GM19452 (cell line): ENCODE data around the gene KRT33A.
"Not testable (repeated sequence)": the region's sequence is repeated elsewhere in the genome, so short reads cannot be mapped to it uniquely, and the experiment has no call there.

Experiments
- ATAC-seq: cut with Tn5 transposase; IDR thresholded peaks from one replicate; pipeline ENCODE4 v1.9.1; 2021; ENCODE audit not compliant: unreplicated experiment

KRT33A gene

GRCh38 chr17:41366070-41366469, 15.4 kb upstream of the KRT33A start:
- no peak for ATAC-seq

DNA sequence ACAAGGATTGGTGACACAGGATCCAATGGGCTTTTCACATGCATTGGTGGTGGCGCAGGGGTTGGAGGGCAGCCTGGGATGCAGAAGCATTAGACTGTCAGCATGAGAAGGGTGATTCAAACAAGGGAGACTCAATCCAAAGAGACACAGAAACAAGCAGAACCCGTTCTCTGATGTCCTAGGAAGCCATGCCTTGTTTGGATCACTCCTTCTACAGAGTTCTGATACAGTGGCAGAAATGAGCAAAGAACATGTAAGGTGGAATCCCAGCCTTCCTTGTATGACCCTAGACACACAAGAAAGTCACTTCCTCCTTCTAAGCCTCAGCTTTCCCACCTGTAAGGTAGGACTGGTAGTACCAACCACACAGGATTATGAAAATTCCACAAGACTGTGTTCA, 13.3 kb upstream of the KRT33A start:
- no peak for ATAC-seq

DNA sequence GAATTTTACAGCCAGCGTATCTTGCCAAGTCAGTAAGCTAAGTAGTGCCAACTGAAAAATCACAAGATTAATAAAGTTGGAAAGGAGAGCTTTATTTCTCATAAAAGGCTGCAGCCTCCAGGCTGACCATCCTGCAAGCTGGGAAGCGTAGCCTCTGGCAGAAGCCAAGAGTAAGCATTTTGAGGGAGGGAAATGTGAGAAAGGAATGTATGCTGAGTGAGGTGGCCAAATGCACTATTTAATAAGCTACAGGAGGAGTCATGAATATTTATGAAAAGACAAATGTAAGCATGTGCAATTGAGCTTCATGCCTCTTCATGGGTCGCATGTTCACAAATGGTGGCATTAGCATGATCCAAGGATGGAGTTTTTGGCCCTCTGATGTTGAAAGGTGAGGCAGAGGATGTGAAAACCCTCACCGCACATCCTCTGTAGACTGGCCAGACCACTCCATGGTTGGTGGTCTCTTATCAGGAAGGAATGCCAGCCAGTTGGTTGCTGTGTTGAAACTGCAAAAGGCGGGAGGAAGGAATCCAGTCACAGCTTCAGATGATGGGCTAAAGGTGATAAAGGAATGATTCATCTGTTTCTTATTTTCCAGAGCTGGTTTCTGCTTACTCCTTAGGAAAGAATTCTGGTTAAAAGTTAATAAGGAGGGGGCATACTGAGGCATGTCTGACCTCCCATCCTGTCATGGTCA, 9.8 kb upstream of the KRT33A start:
- ATAC-seq: no peak

- ATAC-seq: no peak
These were observed 3.9 kb upstream of the KRT33A start for GRCh38 chr17:41354536-41354935.

DNA sequence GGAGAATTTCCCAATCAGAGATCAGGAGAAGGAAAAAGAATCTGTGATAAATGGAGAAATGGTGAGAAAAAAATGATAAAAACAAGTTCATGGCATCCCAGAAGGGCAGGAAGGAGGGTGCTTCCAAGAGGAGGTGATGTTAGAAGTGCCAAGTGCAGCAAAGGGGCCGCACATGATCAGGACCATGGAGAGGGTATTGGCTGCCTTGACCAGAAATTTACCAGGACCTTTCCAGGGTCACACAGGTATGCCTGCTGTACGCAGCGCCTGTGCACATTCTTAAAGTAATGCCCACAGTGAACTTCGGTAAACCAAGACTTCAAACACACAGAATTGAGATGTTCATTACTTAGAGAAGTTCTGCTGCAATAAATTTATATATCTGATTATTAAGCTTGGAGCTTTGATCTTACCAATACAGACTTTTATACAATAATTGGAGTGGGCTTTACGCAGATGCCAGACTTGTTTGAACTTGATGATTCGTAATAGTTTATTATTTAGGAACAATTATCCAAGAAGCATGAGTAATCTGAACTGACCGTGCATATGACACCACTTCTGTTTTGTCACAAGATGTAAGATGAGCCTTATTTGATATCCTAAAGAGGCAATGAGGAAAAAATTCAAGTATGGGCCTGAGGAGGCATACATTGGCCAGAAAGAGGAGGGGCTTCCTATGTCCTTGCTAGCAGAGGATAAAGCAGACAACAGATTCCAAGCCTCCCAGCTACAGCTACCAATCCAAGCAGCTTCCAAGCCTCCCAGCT, 2.2 kb upstream of the KRT33A start:
- ATAC-seq: no peak

DNA sequence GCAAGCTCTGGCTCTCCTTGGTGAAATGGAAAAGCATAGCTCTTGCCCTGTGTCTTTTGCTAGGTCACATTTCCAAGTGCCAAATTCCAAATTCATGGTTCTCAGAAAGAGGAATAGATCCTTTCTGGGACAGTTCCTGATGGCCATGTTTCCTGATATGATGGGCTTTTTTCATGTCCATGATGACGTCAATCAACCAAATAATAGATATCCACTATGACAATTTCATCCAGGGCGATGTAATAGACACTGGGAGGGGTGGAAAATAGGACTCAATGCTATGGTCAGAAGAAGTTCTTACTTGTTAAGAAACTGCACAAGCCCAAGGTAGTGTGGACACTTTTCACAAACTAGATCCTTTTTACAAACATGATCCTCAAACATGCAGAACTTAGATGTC, 549 bp upstream of the KRT33A start:
- ATAC-seq: no peak

GRCh38 chr17:41347869-41348760, 2.5 kb downstream of the KRT33A start:
- ATAC-seq: no peak

GRCh38 chr17:41346421-41346820, 4.2 kb downstream of the KRT33A start:
- ATAC-seq: not testable (repeated sequence)

GRCh38 chr17:41345992-41346391, 4.6 kb downstream of the KRT33A start:
- ATAC-seq: no peak

- no peak for ATAC-seq
These were observed 7.6 kb downstream of the KRT33A start for GRCh38 chr17:41343029-41343428.

DNA sequence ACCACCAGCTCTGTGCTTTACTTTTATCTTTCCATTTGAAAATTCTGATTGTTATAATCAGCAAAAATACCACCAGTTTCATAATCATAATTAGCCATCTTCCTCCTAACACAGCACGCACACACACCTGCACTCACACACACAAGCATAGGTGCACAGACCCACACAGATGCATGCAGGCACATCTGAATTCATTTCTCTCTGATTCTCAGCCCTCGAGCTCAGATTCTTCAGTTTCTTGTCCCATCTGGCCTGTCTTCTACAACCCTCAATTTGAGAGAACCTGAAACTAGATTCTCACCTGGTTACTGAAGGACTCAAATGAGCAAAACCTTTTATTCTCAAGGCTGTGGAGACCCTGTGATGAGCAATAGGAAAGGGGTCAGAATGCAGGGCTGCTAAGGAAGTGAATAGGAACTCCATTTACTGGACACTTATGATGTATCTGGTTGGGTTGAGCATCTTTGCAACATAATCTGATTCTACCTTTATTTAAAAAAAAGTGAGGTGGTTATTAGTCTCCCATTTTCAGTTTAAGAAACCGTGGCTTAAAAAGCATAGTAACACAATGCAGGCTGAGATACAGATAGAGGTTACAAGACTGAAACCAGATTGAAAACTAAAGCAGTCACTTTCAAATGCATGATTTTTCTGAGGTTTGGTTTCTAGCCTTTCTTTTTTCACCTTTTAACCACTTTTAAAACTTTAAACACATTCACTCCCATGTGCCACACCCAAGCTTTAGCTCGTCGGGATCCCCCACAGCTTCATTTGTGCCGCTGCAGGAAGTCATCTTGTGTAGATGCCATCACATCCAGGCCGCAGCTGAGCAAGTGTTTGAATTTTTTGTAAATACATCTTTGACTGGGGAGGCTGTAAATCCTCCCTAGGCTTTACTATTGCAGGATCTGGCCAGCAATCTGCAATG, 9.4 kb downstream of the KRT33A start:
- peak; percentile 46 for ATAC-seq

- ATAC-seq: no peak
These were observed 10.1 kb downstream of the KRT33A start for GRCh38 chr17:41340494-41340893.

GRCh38 chr17:41339571-41340172, 11.0 kb downstream of the KRT33A start:
- ATAC-seq: no peak

DNA sequence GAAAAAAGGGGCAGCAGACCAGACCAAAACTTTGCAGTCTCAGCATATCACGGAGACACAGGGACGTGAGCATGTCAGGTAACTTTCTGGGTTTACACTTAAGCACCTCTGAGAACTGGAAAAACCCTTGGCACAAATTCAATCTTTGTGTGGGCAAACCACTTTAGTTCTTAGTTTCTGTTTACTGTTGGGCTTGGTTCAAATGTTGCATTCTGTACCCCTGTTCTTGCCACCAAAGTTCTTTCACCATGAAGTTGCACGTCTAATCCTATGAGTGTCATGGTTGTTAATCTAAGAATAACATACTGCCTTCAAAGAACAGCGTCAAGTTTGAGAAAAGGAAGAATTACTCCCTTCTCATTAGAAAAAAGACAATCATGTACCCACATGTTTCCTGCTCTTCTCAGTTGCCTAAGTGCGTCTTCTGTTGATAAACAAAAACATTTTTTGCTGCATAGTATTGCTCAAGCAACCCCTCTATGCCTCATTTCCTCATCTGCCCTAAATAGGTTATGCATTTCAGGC, 11.6 kb downstream of the KRT33A start:
- ATAC-seq: no peak

GRCh38 chr17:41335747-41336146, 14.9 kb downstream of the KRT33A start:
- no peak for ATAC-seq

- ATAC-seq: no peak
These were observed 16.0 kb downstream of the KRT33A start for GRCh38 chr17:41334385-41335305.

GRCh38 chr17:41333836-41334235, 16.8 kb downstream of the KRT33A start:
- ATAC-seq: no peak

DNA sequence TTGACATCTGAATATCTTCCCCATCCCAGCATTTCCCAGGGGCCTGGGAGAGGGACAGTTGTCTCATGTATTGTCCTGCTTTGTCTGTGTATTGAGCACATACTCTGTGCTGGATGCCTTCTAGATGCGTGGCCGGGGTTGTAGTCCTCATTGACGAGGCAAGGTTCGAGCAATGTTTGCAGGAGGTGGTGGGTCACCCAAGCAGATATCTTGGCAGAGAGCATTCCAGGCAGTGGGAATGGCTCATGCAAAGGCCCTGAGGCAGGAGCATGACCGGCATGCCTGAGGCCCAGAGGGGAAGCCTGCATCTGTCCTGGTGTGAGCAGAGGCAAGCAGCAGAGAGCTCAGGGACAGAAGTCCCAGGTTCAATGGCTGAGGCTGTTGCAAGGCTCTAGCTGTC, 17.5 kb downstream of the KRT33A start:
- no peak for ATAC-seq

DNA sequence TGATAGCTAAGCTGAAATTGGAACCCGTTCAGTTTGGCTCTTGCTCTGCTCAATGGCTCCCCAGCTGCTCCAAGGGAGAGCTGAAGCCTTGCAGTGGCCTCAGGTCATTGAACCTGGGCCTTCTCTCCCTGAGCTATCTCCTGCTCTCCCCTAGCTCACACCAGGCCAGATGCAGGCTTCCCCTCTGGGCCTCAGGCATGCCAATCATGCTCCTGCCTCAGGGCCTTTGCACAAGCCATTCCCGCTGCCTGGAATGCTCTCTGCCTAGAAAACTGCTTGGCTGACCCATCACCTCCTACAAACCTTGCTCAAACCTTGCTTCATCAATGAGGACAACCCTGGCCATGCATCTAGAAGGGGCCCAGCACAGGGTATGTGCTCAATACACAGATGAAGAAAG, 18.4 kb downstream of the KRT33A start:
- ATAC-seq: no peak
